ENCODE data around the gene SPNS1. TPM values are rescaled to one million over a fixed set of nuclear protein-coding genes. Genes with fewer than 3 reads are reported as not detected.
"Not testable (repeated sequence)": the region's sequence is repeated elsewhere in the genome, so short reads cannot be mapped to it uniquely, and the experiment has no call there.

SPNS1 gene
- polyA plus RNA-seq, 2 of the 4 experiments (the other 2 are of a cell fraction), result 27.0 to 35.1 TPM

GRCh38 chr16:28974437-28975157 is at the start of gene SPNS1 (continued):
- 0 out of 2 replicates have a peak, but pooled peaks have one; percentile 42 for TF ChIP-seq REST (IDR thresholded peaks at IDR 0.05)
- no peak for TF ChIP-seq CHD2 (IDR thresholded peaks at IDR 0.05; ENCODE audit: low read length, partially characterized antibody)
- peak; percentile 76 for TF ChIP-seq PHF8 (IDR thresholded peaks at IDR 0.05; ENCODE audit: borderline replicate concordance, low read depth)
- TF ChIP-seq MAX (IDR thresholded peaks at IDR 0.05), result peak; percentile 95
- TF ChIP-seq NPAS2 (CRISPR knock-in tag; IDR thresholded peaks at IDR 0.05; ENCODE audit: borderline replicate concordance), result peak; percentile 97
- TF ChIP-seq RCOR1 (IDR thresholded peaks at IDR 0.05; ENCODE audit: low read depth, low read length), result no peak
- no peak for TF ChIP-seq NFE2L2 (conservative IDR thresholded peaks at IDR 0.05; ENCODE audit: low read length)
- no peak for TF ChIP-seq RFX5 (IDR thresholded peaks at IDR 0.05)
- no peak for TF ChIP-seq FOSB (CRISPR knock-in tag; IDR thresholded peaks at IDR 0.05)
- no peak for TF ChIP-seq FOXS1 (CRISPR knock-in tag; IDR thresholded peaks at IDR 0.05)
- peak; percentile 50; the same call in 1 of the 2 replicates for TF ChIP-seq E2F6 (IDR thresholded peaks at IDR 0.05; ENCODE audit: borderline replicate concordance, low read depth)

- Histone ChIP-seq H3K4me1 (peaks cover 8% of the 10 kb centered on the region; the same call in 2 of the 3 replicates), H3K4me3 (peak overlapping the region; percentile 60), H3K4me2 (peak overlapping the region; percentile 82), H3K9me3 (no peaks in the 10 kb centered on the region), H3K27ac (peak overlapping the region; percentile 93)
- FAIRE-seq, result no peak
- TF ChIP-seq HDAC2 (IDR thresholded peaks at IDR 0.05) (no peak), POLR2AphosphoS2 (conservative IDR thresholded peaks at IDR 0.05; ENCODE audit: low read length) (no peak), ESRRA (IDR thresholded peaks at IDR 0.05; ENCODE audit: borderline replicate concordance, low read length) (peak; percentile 40; the same call in 1 of the 2 replicates), RCOR1 (IDR thresholded peaks at IDR 0.05; ENCODE audit: low read depth, low read length) (no peak), MAFK (IDR thresholded peaks at IDR 0.05; ENCODE audit: partially characterized antibody) (peak; percentile 59), MAZ (IDR thresholded peaks at IDR 0.05; ENCODE audit: borderline replicate concordance, low read depth, low read length) (no peak), NR3C1 (IDR thresholded peaks at IDR 0.05) (no peak), E2F6 (IDR thresholded peaks at IDR 0.05; ENCODE audit: borderline replicate concordance, low read depth) (0 out of 2 replicates have a peak, but pooled peaks have one; percentile 17), HMGXB4 (CRISPR knock-in tag; IDR thresholded peaks at IDR 0.05; ENCODE audit: borderline replicate concordance) (no peak), POLR2A (IDR thresholded peaks at IDR 0.05; ENCODE audit: low read length) (peak; percentile 44), MAX (IDR thresholded peaks at IDR 0.05) (peak; percentile 37), FOSL2 (IDR thresholded peaks at IDR 0.05) (no peak), FOSL2 (CRISPR knock-in tag; IDR thresholded peaks at IDR 0.05) (0 out of 2 replicates have a peak, but pooled peaks have one; percentile 15), BCL3 (IDR thresholded peaks at IDR 0.05) (peak; percentile 42; the same call in 1 of the 3 replicates), JUN (IDR thresholded peaks at IDR 0.05) (peak; percentile 72 to 83; a peak in 3 of 5 replicates), PHF8 (IDR thresholded peaks at IDR 0.05; ENCODE audit: borderline replicate concordance, low read depth) (peak; percentile 75), CBX8 (IDR thresholded peaks at IDR 0.05) (no peak)
- ChIA-PET CTCF (interaction anchor here (1.6 to 13.3 kb wide), 3 partner anchors 17 to 22 kb away, joined by 4 to 92 read pairs (median 12); no protein-coding TSS in a partner anchor), POLR2A (interaction anchor here (0.6 to 1.6 kb wide), 9 partner anchors 11 to 1073 kb away, joined by 3 to 6 read pairs (median 4); partner anchors contain the start of genes ATXN2L and NFATC2IP)
- peak; percentile 67 to 84 for DNase-seq (ENCODE audit: low read depth in 1 of 2, low spot score in 1 of 2)
- 7% methylated on average over 31 of the region's 48 CpGs for WGBS (ENCODE audit: missing lambda C conversion rate)
- ATAC-seq, result peak; percentile 75 to 82
Measured at GRCh38 chr16:28925386-28926228, 49.0 kb upstream of the SPNS1 start.

- ATAC-seq; H3K4me1 ChIP-seq; POLR2A ChIA-PET; DNase-seq (ENCODE audit: low read depth in 1 of 2, low spot score in 1 of 2); FAIRE-seq; H3K9me3 ChIP-seq: not testable (repeated sequence)
- peak overlapping the region; percentile 93; a peak in 3 of 6 replicates for H3K27ac ChIP-seq
- CTCF ChIA-PET, result interaction anchor here (1.4 to 13.3 kb wide), 4 partner anchors 16 to 51 kb away, joined by 4 to 92 read pairs (median 8); no protein-coding TSS in a partner anchor
- peak overlapping the region; percentile 60; the same call in 2 of the 3 replicates for H3K4me3 ChIP-seq
- peak overlapping the region; percentile 82 for H3K4me2 ChIP-seq
- WGBS (ENCODE audit: missing lambda C conversion rate), result 77% methylated on average over 2 of the region's 2 CpGs
Measured at GRCh38 chr16:28926284-28926683, 48.3 kb upstream of the SPNS1 start.

All from A549 (cell line).